NCI-H2196 treated with DMSO at 0.1 percent for 48 hours (cell line): Measurements from ENCODE around the gene TF.

Experiments used
- DNase-seq: peaks from one replicate; lab custom pipeline; 2025; ENCODE audit not compliant: unreplicated experiment; lab: John Stamatoyannopoulos, UW

TF gene

GRCh38 chr3:133805384-133805701 lies 59.1 kb downstream of the TF start:
- DNase-seq, result no peak

DNA sequence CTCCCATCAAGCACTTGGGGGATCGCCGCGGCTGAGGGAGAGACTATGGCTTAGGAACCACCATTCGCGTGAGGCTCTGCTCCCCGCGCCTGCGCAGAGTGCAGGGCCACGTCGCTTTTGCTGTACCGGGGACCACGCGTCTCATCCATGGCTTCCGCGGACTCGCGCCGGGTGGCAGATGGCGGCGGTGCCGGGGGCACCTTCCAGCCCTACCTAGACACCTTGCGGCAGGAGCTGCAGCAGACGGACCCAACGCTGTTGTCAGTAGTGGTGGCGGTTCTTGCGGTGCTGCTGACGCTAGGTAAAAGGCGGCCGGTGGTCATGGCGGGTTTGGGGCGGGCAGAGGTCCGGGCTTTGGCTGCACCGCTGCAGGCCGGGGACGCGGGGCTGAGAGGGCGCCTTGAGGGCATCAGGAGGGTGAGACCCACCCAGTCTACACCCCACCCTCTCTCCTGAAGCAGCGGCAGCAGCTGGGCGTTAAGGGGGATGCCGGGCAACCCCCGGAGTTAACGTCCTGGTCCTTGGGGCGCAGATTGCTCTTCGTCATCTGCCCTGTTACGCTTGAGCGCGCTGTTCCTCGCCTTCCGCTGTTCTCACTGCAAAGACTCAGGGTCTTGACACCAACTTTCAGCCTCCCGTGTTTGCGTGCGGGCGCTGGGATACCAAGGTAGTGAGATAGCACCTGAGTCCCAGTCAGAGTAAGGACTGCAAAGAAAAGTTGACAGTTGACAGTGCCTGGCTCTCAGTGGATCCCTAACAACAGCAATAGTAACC lies 59.7 kb downstream of the TF start, which contains the start of gene SRPRB:
SRPRB (plus strand) TSS at position 114 of the 774 bp plus-strand sequence; CDS start at position 148, 34 bp downstream.
- peak; percentile 93 for DNase-seq

GRCh38 chr3:133812872-133813271 lies 66.7 kb downstream of the TF start:
- no peak for DNase-seq

DNA sequence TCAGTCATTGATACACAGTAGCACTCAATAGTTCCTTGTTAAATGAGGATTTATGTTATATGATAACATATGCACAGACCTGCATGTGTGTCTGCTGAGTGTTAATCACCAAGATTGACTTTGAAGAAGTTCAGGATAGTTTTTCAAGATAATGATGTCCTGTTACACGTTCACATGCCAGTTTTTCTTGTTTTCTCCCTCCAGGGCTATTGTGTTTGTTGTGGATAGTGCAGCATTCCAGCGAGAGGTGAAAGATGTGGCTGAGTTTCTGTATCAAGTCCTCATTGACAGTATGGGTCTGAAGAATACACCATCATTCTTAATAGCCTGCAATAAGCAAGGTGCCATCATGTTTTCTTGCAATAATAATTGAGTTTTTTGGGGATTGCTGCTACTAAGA lies 69.2 kb downstream of the TF start:
- no peak for DNase-seq

- DNase-seq, result no peak
These were observed 73.9 kb downstream of the TF start for GRCh38 chr3:133820129-133820528.

- DNase-seq, result no peak
These were observed 74.9 kb downstream of the TF start for GRCh38 chr3:133820889-133821675.

- DNase-seq, result peak; percentile 57
These were observed 75.8 kb downstream of the TF start for GRCh38 chr3:133821767-133822638.

DNA sequence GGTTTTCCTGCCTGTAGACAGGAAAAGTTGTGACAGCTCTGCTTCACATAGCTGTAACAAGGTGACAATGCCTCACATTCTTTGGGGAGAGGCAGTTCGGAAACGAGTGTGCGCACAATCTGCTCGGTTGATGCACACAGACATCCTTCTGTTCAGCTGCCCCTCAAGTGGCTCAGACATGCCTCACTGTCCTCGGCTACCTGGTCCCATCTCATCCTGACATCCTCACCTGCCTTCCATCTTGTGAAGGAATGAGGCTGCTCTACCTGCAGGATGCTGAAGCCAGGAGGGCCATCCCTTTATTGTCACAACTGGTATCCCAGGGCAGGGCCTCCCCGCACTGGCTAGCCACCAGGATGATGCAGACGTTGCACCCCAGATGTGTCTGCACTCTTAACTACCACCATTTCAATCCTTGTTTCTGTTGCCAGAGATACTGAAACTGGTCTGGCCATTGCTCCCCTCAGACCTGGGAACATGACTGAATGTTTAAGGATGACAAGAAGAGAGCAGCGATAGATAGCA lies 78.8 kb downstream of the TF start:
- no peak for DNase-seq

GRCh38 chr3:133825969-133826727 lies 80.0 kb downstream of the TF start:
- DNase-seq, result no peak

DNA sequence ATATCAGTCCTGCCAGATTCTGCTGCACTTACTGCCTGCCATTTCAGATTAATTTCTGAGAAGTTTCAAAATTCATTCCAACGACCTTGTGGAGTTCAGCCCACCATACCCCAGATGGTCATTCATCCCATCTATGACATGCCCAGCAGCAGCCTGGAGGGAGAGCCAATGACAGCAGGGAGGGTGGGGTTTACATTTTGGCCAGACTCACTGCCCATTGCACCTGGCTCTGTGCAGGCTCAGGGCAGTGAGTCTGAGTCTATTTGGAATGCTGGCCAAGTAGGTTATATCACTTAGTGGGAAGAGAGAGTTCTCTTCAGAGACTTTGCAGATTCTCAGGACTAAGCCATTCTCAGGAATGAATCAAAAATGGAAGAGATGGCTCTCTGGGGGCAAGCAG lies 80.9 kb downstream of the TF start:
- DNase-seq, result no peak

- no peak for DNase-seq
These were observed 81.5 kb downstream of the TF start for GRCh38 chr3:133827684-133828083.

GRCh38 chr3:133828576-133829309 lies 82.5 kb downstream of the TF start:
- no peak for DNase-seq

DNA sequence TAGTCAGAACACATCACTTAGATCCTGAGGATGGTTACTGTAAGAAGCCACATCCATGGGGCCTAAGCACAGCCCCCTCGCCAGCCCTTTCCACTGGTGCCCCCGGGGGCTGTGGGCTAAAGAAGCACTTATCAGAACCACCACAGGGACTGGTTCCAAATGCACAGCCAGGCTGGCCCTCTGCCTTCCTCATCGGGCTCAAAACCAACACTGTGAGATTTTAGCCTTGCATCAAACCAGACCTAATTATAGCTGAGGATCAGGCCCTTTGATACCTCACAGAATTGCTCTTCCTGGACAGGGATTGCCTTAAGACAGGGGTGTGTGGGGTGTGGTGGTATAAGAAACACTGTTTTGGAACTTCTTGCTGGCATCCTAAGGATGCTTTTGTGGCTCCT lies 83.1 kb downstream of the TF start:
- DNase-seq, result no peak

DNA sequence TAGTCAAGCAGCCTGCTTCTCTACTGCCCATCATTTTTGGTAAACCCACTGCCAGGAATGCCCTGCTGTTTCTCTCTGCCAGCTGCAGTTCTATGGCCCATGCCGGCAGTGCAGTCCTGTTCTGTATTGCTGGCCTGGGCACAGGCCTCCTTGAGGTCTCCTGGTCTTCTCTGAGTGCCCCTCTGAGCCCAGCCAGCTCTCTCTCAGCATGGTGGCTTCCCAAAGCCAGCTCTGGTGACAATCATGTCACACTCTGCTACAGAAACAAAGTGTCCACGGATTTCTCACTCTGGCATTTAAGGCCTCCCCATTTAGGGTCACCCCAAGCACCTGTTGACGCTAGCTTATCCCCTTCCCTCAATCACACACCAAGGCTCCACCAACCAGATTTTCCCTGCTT lies 83.9 kb downstream of the TF start:
- DNase-seq, result no peak

DNA sequence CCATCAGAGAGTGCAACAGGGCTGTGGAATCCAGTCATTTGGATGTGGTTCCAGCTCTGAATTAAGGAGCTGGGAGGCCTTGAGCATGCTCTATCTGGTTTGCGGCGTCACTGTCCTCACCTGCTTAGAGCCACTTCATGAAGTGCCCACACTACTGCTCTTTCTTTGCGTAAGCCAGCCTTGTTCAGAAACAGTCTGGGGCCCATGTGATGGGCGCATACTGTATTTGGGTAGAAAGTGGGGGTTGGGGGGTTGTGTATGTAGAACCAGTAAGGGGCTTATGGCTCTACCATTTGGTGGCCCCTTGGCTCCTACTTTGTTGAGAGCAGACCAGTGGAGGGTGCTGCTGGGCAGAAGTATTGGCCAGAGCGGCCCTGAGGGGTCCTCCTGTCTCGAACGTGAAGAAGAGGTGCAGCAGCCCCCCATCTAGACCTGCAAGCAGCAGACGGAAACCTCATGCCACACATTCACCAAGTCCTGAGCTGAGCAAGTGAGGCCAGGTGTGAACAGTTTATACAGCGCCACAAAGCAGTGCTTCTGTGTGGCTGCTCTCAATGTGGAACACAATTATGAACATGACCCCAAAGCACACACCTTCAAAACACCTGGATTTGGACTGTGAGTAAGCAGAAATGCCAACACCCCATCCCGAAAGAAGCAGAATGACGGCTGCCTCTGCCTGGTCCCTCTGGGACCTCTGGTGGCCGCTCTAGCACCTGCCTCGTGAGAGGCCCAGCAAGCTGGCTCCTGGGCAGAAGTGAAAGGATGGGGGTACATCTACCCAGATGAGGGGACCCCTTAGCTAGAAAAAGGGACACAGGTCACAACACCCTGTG lies 86.0 kb downstream of the TF start:
- no peak for DNase-seq

DNA sequence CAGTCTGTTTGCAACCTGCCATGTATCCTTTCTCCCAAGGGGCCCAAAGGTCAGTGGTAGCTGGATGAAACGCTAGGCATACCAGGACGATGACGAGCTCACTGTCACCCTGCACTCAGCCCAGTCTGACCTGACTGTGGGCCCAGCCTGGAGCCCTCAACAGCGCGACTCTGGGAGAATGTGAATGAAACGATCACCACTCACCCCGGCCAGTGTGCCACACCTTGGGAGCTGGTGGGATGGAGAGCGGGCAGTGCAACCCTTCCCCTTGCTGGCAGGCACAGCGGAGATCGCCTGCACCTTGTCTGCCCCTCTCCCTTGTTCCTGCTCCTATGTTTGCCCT lies 86.6 kb downstream of the TF start:
- no peak for DNase-seq

DNA sequence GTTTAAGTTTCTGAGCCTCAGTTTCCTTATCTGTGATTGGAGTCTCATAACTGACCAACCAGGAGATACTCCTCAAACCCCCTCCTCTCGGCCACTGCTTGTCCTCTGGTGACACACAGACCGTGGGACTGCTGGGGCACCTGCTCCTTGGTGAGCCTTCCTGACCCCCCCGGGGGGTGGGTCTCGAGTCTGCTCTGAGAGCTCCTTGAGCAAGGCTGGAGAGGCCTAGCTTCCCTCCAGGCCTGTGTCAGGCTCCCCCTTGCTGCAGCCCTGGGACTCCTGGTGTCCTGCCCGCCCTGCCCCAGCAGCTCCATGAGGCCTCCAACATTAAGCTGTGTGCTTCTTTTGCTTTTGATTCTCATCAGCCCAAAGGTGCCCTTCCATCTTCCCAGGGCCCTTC lies 87.1 kb downstream of the TF start:
- no peak for DNase-seq

GRCh38 chr3:133833880-133834620 lies 87.9 kb downstream of the TF start:
- no peak for DNase-seq
